Astrocyte (in vitro differentiated cells and primary cell): ENCODE data around the gene TGFBRAP1. TPM values are rescaled to one million over a fixed set of nuclear protein-coding genes. Genes with fewer than 3 reads are reported as not detected.

ENCODE experiments used
- DNase-seq: peaks from one replicate; pipeline ENCODE4 v3.0.0-alpha.2; 2010; ENCODE audit warnings: low read depth
- FAIRE-seq: peaks from 2 replicates; lab custom pipeline; 2011; peaks lifted over from hg19 to GRCh38; lab: Jason Lieb, UNC
- H2AFZ ChIP-seq: 2 replicates; pipeline ENCODE4 v1.6.0; 2012; ENCODE audit warnings: low read depth, low read length, inconsistent platforms
- H3K27ac ChIP-seq: 2 replicates; pipeline ENCODE4 v1.5.1; 2011; ENCODE audit warnings: low read depth, low read length, inconsistent platforms
- H3K27me3 ChIP-seq: 2 replicates; pipeline ENCODE4 v1.6.0; 2011; ENCODE audit warnings: low read length, inconsistent platforms; ENCODE audit not compliant: insufficient read depth
- H3K36me3 ChIP-seq: 2 replicates; pipeline ENCODE4 v1.5.1; 2011; ENCODE audit warnings: low read length, inconsistent platforms; ENCODE audit not compliant: insufficient read depth
- H3K4me1 ChIP-seq: 2 replicates; pipeline ENCODE4 v1.5.1; 2011; ENCODE audit warnings: low read length, inconsistent platforms; ENCODE audit not compliant: insufficient read depth
- H3K4me2 ChIP-seq: 2 replicates; pipeline ENCODE4 v1.6.0; 2012; ENCODE audit warnings: low read length, inconsistent platforms
- H3K4me3 ChIP-seq: 2 replicates; pipeline ENCODE4 v1.5.1; 2011; ENCODE audit warnings: low read depth, mild to moderate bottlenecking, low read length, inconsistent platforms; ENCODE audit not compliant: insufficient read depth
- H3K79me2 ChIP-seq: 2 replicates; pipeline ENCODE4 v1.6.0; 2012; ENCODE audit warnings: mild to moderate bottlenecking, low read length, inconsistent platforms; ENCODE audit not compliant: insufficient read depth
- H3K9ac ChIP-seq: 2 replicates; pipeline ENCODE4 v1.6.0; 2012; ENCODE audit warnings: mild to moderate bottlenecking, low read length, inconsistent platforms
- H3K9me3 ChIP-seq: 2 replicates; pipeline ENCODE4 v1.5.1; 2012; ENCODE audit warnings: low read depth, mild to moderate bottlenecking, low read length, inconsistent platforms; ENCODE audit not compliant: insufficient read depth
- H4K20me1 ChIP-seq: 2 replicates; pipeline ENCODE4 v1.6.0; 2012; ENCODE audit warnings: low read length, inconsistent platforms; ENCODE audit not compliant: insufficient read depth
- H3K27ac Mint-ChIP-seq: one replicate; pipeline ENCODE4 v1.8.0; 2021; ENCODE audit warnings: mild to moderate bottlenecking, mixed read lengths; ENCODE audit not compliant: unreplicated experiment
- H3K27me3 Mint-ChIP-seq: one replicate; pipeline ENCODE4 v1.8.0; 2021; ENCODE audit warnings: low read depth, mixed read lengths; ENCODE audit not compliant: unreplicated experiment
- H3K36me3 Mint-ChIP-seq: one replicate; pipeline ENCODE4 v1.8.0; 2021; ENCODE audit warnings: low read depth, mixed read lengths; ENCODE audit not compliant: unreplicated experiment
- H3K4me1 Mint-ChIP-seq: one replicate; pipeline ENCODE4 v1.8.0; 2021; ENCODE audit warnings: low read depth, mixed read lengths; ENCODE audit not compliant: unreplicated experiment
- H3K4me3 Mint-ChIP-seq: one replicate; pipeline ENCODE4 v1.8.0; 2021; ENCODE audit warnings: mild to moderate bottlenecking, moderate library complexity, mixed read lengths; ENCODE audit not compliant: unreplicated experiment
- H3K9me3 Mint-ChIP-seq: one replicate; pipeline ENCODE4 v1.8.0; 2021; ENCODE audit warnings: mild to moderate bottlenecking, mixed read lengths; ENCODE audit not compliant: unreplicated experiment
- CTCF ChIP-seq: IDR thresholded peaks from 2 replicates; pipeline ENCODE4 v1.5.1; 2011; ENCODE audit warnings: low read depth, mild to moderate bottlenecking, inconsistent platforms, low read length, moderate library complexity; ENCODE audit not compliant: insufficient read depth
- EZH2 ChIP-seq: IDR thresholded peaks from 2 replicates; pipeline ENCODE4 v1.6.1; 2012; ENCODE audit warnings: mild to moderate bottlenecking, low read length, inconsistent platforms; ENCODE audit not compliant: insufficient read depth
- total RNA-seq: library from RNA; stranded (reverse); gene quantifications from 2 replicates; pipeline ENCODE4 v1.2.1, GENCODE V29; 2021

Gene TGFBRAP1
- total RNA-seq, 1 donor from 2014 or later, result 25.1 TPM

DNA sequence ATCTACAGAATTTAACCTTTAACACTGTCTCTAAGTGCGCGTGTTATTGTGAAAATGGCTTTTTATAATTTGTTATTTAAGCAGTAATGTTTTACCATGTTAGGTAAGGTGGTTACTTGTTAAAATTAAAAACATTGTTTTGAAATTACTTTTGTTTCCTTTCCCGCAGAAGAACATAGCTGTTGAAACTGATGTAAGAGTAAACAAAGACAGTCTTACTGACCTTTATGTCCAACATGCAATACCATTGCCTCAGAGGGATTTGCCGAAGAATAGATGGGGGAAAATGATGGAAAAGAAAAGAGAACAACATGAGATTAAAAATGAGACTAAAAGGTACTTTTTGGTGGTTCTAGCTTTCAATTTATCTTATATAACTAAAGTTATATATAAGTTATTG lies 9.9 kb upstream of the TGFBRAP1 start:
- no peak overlapping the region for H3K9ac ChIP-seq
- peaks cover 58% of the 10 kb centered on the region for H3K79me2 ChIP-seq

GRCh38 chr2:105338020-105338385 lies 8.5 kb upstream of the TGFBRAP1 start:
- H3K4me3 ChIP-seq, result peak overlapping the region; percentile 92
- no peak for TF ChIP-seq EZH2
- TF ChIP-seq CTCF, result no peak
- H3K4me3 Mint-ChIP-seq, result peak overlapping the region; percentile 98
- peak overlapping the region; percentile 98 for H3K9ac ChIP-seq
- peaks cover 58% of the 10 kb centered on the region for H3K79me2 ChIP-seq
- H3K9me3 ChIP-seq, result no peaks in the 10 kb centered on the region
- no peaks in the 10 kb centered on the region for H3K27me3 ChIP-seq
- peak overlapping the region; percentile 100 for H3K27ac Mint-ChIP-seq
- H3K4me2 ChIP-seq, result peak overlapping the region; percentile 90
- no peaks in the 10 kb centered on the region for H3K27me3 Mint-ChIP-seq
- peaks cover 5% of the 10 kb centered on the region for H3K36me3 Mint-ChIP-seq
- peak; percentile 20 for FAIRE-seq
- H3K36me3 ChIP-seq, result peaks cover 19% of the 10 kb centered on the region
- H3K9me3 Mint-ChIP-seq, result no peaks in the 10 kb centered on the region
- H3K27ac ChIP-seq, result peak overlapping the region; percentile 100
- H4K20me1 ChIP-seq, result peaks cover 8% of the 10 kb centered on the region
- H2AFZ ChIP-seq, result peak overlapping the region; percentile 45
- H3K4me1 Mint-ChIP-seq, result peaks cover 16% of the 10 kb centered on the region
- DNase-seq, result no peak
- peaks cover 17% of the 10 kb centered on the region for H3K4me1 ChIP-seq

More for the DNA sequence above, 9.9 kb upstream of the TGFBRAP1 start:
- H4K20me1 ChIP-seq, result peaks cover 8% of the 10 kb centered on the region
- no peak overlapping the region for H3K27ac Mint-ChIP-seq
- H3K4me3 Mint-ChIP-seq, result peak overlapping the region; percentile 98
- peak overlapping the region; percentile 90 for H3K4me2 ChIP-seq
- no peaks in the 10 kb centered on the region for H3K27me3 Mint-ChIP-seq
- no peaks in the 10 kb centered on the region for H3K9me3 ChIP-seq
- FAIRE-seq, result no peak
- H3K27ac ChIP-seq, result no peak overlapping the region
- no peaks in the 10 kb centered on the region for H3K27me3 ChIP-seq
- peaks cover 17% of the 10 kb centered on the region for H3K4me1 ChIP-seq
- TF ChIP-seq EZH2 (no peak), CTCF (no peak)
- DNase-seq, result no peak
- H3K36me3 ChIP-seq, result peaks cover 31% of the 10 kb centered on the region
- H3K4me3 ChIP-seq, result no peak overlapping the region
- peaks cover 5% of the 10 kb centered on the region for H3K36me3 Mint-ChIP-seq
- peaks cover 22% of the 10 kb centered on the region for H3K4me1 Mint-ChIP-seq
- H2AFZ ChIP-seq, result no peak overlapping the region
- no peaks in the 10 kb centered on the region for H3K9me3 Mint-ChIP-seq

DNA sequence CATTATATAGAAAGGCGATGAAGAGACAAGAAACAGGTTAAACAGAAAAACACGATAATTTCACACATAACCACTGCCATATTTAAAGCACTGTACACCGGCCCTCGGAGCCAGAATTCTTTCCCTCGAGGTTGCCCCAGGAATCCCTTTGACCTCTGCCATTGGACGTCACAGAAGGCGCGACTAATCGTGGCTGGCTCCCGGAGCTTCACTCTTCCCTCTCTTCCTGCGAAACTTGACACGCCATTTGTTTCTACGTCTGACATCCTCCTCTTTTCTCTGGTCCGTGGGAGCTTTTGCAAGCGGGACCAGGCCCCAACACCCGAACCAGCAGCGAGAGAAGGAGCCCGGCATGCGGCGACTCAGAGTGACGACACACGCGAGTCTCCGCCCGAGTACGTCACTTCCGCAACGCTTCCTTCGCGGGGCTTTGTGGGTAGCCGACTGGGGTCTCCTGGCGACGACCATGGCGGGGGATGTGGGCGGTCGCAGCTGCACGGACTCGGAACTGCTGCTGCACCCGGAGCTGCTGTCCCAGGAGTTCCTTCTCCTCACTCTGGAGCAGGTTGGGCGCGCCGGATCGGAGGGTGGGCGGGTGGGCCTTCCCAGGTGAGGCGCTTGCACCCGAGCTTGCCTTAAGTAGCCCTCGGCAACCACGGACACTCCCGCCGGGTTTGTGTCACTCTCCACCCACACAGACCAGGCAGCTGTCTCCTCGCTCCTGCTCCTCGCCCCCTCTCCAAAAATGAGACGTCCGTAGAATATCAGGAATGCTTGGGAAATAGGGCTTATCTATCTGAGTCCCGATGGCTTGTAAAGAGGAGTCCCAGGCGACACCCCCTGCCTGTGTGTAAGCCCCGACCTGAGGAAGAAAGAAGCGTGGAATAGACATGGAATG lies 7.8 kb upstream of the TGFBRAP1 start, which contains the start of gene C2orf49:
C2orf49 (plus strand) TSS at position 419 of the 898 bp plus-strand sequence; CDS start at position 467, 48 bp downstream.
- Histone ChIP-seq H4K20me1 (peaks cover 8% of the 10 kb centered on the region), H3K27me3 (no peaks in the 10 kb centered on the region), H3K4me2 (peak within 1 kb of the TSS; percentile 93), H2AFZ (peak within 1 kb of the TSS; percentile 100), H3K79me2 (peaks cover 58% of the 10 kb centered on the region), H3K9me3 (no peaks in the 10 kb centered on the region), H3K4me1 (peaks cover 17% of the 10 kb centered on the region), H3K9ac (peak within 1 kb of the TSS; percentile 98), H3K36me3 (peaks cover 14% of the 10 kb centered on the region), H3K4me3 (peak within 1 kb of the TSS; percentile 92), H3K27ac (peak within 1 kb of the TSS; percentile 100)
- Mint-ChIP-seq H3K9me3 (no peaks in the 10 kb centered on the region), H3K4me1 (peaks cover 16% of the 10 kb centered on the region), H3K27ac (peak within 1 kb of the TSS; percentile 100), H3K4me3 (peak within 1 kb of the TSS; percentile 98), H3K27me3 (no peaks in the 10 kb centered on the region), H3K36me3 (peaks cover 5% of the 10 kb centered on the region)
- no peak for TF ChIP-seq EZH2
- no peak for TF ChIP-seq CTCF
- DNase-seq (peak; percentile 73), FAIRE-seq (peak; percentile 37)
